ENCODE data around the gene HK3.
A peak's percentile ranks its signal among the peaks of the same experiment; 100 is the strongest.

Gene HK3

DNA sequence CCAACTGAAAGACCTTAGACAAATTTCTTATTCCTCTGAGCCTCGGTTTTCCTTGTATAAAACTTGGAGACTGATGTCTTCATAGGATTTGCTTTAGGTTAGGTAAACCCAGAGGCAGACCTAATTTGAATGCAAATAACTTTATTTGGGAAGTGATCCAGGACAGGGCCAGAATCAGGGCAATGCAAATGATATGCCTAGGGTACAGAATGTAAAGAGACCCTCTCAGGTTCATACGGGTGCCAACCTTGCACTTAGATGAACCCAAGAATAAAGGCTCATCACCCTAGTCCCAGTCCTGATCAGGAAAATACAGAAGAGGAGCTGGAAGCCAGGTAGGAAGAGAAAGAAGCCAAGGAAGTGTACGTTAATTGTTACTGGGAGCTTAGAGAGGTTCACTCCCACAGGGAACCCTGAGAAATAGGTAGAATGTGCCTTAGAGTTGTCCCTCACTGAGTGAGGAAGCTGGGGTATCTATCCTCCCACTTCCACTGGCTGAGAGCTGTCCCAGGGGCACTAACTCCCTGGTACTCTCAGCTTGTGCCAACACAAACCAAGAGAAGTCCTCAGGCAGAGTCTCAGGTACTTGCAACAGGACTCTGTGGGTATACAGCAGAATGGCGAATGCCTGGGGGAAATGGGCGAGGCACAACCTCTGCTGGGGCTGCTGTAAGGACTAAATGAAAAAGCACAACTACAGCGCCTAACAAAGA, 3.1 kb upstream of the HK3 start:
- no peak for DNase-seq

DNA sequence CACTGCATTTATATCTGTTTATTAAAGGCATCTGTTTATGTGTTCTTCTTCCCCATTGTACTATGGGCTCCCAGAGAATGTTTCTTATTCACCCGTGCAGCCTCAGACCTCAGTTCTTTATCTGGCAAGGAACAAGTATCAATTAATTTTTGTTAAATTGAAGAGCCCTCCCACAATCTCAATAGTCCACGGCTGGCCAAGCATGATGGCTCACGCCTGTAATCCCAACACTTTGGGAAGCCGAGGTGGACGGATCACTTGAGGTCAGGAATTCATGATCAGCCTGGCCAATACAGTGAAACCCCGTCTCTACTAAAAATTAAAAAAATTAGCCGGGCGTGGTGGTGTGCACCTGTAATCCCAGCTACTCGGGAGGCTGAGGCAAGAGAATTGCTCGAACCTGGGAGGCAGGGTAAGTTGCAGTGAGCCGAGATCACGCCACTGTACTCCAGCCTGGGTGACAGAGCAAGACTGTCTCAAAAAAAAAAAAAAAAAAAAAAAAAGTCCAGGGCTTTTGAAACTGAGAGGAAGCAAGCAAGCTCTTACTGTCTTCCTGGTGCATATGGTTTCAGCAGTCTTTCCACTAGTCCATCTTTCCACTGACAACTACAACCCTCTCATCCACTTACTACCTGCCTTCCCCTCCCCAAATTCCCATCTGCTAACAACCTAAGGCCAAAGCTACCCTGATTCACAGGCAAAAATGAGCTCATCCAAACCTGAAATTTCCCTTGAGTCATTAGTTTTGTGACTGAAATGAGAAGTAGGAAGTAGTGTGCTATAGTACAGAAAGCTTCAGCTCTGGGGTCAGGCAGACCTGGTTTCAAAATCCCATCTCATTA, 2.3 kb upstream of the HK3 start:
- peak; percentile 30 for DNase-seq

GRCh38 chr5:176900780-176901204, 1.6 kb upstream of the HK3 start:
- no peak for DNase-seq

DNA sequence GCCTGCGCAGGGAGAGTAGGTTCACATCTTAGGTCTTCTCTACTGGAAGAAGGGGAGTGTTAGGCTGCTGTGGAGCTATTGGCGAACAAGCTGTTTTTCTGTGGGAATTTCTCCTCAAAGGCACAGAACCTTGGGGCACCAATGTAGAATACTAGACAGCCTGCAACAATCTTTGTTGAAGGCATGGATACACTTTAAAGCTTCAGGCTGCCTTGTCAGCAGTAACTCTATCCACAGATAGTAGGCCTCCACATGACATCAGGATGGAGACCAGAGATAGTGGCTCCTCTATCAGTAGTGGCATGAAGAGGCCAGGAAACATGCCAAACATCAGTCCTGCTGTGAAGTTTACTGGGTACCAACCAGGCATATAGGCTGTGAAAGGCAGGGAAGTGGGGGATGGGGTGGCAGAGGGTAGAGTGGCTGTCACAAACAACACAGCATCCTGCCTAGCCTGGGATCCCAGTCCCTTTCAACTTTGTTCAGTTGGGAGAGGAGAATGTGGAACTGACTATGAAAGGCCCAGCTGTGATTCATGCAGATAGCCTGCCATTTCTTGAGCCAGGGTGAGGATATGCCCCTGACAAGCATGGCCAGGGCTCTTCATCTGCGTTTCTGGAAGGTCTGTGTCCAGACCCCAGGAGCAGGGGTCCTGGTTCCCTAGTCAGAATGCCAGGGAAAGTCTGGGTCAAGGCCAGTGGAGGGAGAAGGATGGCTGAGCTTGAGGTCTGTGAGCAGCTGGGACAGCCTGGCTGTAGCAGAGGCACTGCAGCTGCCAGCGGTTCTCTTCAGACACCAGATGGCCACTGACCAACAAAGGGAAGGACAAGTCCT, 1.0 kb upstream of the HK3 start:
- DNase-seq, result no peak

- no peak for DNase-seq
Observed at GRCh38 chr5:176897263-176897662, 1.9 kb downstream of the HK3 start.

GRCh38 chr5:176895831-176896230, 3.3 kb downstream of the HK3 start:
- no peak for DNase-seq

DNA sequence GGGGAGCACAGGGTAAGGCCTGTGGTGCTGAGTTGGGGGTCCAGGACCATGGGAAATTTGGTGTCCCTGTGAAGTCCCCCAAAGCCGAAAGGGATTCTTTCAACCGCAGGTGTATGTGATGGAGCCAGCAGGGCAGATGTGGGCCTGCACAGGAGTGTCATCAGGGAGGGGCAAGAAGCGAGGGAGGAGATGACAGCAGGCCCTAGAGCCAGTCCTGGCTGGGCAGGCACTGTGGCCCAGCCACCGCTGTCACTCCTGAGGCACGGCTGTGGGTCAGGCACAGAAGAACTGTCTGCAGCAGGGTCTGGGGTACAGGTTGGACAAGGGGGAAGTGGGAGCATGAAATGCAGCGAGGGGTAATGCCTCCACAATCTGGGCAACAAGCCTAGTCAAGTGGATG, 4.8 kb downstream of the HK3 start:
- no peak for DNase-seq

GRCh38 chr5:176892663-176893062, 6.5 kb downstream of the HK3 start:
- no peak for DNase-seq

DNA sequence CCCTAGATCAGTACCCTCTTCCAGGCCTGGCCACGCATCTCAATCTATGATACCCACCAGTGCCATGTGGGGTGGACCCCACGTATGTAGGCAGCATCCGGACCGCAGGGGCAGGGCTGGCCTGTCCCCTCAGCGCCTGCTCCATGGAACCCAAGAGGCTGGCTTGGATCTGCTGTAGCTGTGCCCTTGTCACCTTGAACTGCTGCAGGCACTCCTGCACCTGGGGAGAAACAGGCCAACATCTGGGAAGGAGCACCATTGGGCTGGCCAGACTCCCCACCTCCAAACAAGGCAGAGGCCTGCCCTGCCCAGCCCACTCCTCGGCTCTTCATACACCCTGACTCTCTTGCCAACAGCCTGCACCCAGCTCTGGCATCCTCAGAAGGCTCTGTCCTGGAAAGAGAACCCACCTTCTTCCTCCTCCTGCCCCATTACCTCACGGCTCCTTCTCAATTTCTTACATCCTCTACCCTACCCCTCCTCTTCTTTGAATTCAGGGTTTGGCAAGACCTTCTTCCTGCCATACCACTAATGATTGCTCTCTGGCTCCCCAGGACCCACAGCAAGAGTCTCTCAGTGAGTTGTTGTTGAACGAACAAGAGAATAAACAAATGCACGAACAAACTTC, 7.7 kb downstream of the HK3 start:
- DNase-seq, result no peak

GRCh38 chr5:176890455-176891330, 8.5 kb downstream of the HK3 start:
- DNase-seq, result no peak

GRCh38 chr5:176889321-176890280, 9.5 kb downstream of the HK3 start:
- no peak for DNase-seq

DNA sequence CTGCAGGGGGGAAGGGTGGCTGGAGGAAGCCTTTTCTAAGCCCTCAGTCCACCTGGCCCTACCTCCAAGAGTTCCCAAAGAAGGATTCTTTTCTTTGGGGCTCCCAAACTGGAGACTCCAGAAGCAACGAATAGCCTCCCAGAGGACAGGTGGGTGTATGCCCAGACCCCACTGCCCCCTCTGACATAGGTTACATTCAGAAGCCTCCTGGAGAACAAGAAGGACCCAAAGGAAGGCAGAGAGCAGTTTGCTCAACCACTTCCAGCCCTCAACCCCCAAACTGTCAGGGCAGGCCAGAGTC, 10.3 kb downstream of the HK3 start:
- no peak for DNase-seq

DNA sequence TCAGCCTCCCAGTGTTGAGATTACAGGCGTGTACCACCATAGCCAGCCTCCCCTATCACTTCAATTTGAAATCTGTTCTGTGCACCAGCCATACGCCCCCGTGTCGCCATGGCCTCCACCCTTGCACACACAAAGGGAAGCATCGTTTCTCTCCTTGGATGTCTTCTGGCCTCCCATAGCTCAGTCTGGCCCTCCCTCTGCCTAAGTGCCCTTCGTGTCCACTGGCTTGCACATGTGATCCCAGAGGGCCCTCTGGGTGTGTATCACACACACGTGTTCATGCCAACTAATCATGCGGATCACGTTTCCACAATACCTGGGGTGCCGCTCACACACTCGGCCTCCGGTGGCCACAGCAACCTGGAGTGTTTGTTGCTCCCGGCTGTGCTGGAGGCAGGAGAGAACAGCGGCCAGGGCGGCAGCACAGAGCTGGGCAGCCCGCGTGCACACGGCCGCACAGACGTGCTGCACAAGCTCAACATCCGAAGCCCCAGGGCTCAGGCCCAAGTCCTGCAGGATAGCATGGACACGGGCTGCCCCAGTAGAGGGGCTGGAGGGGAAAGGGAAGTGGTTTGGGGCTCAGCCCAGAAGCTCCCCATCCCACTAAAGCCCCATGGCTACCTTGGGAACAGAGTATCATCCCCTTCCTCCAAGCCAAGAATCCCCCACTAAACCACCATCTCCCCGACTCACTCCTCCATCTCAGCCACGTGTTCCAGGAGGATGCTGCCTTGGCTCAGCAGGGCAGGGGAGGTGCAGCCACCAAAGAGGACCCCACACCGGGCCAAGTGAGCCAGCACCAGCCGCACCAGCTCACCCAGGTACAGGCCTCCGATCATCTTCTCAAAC, 10.9 kb downstream of the HK3 start:
- DNase-seq, result no peak

DNA sequence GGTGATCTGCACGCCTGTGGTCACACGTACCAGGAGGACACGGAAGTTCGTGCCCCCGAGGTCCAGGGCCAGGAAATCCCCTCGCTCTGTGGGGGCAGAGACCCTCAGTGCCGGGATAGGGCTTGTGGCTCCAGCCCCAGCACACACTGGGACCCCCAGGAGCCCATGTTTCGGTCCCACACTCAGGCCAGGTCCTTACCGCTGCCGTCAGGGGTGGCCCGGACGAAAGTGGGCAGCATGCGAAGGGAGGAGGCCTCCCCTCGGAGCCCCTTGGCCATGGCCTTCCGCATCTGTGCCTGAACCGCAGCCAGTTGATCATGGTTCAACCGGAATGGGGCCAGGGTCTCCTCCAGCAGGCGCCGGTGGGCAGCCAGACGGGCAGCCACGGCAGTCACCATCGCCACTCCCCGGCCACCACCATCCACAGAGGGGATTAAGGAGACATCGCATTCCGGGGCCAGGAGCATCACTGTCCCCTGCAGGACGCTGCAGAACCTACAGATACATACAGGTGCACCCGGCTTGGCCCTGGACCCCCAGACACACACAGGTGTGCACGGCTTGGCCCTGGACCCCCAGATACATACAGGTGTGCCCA, 11.8 kb downstream of the HK3 start:
- DNase-seq, result no peak

- DNase-seq, result peak; percentile 39
Observed at GRCh38 chr5:176886336-176887251, 12.6 kb downstream of the HK3 start.

DNA sequence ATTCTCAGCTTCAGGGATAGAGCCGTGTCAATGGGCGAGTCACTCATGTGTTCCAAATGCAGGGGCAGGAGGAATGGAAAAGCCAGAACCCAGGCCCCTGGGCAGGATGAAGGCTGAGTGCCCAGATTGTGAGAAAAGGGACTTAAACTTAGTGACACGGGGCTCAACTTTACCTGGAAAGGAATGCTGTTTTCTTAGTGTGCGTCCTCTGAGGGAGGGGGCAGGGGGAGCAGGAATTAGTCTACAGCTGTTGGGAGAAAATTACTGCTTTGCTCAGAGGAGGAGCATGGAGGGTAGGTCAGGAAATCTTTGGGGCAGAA, 14.6 kb downstream of the HK3 start:
- DNase-seq, result no peak

- no peak for DNase-seq
Observed at GRCh38 chr5:176883700-176884570, 15.2 kb downstream of the HK3 start.

DNA sequence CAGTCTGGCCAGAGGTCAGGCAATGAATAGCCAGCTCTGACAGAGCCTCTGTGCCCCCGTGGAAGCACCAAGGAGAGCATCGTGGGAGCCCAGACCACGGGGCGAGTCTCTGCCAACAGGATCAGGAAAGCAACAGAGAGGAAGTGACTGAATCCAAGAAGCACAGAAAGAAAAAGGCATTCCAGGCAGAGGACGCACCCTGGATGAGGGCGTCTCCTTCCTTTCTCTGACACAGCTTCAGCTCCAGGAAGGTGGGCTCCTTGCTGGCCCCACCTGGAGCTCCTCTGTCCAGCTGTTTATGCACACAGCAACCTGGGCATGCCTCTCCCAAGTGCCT, 16.6 kb downstream of the HK3 start:
- DNase-seq, result no peak

All from GF-D8 (cell line).